Measurements from ENCODE around the gene SYNGR1.

GRCh38 chr22:39306456-39307361 lies 43.1 kb upstream of the SYNGR1 start:
- TF ChIP-seq CTCF (IDR thresholded peaks at IDR 0.05) (no peak), POLR2A (IDR thresholded peaks at IDR 0.05) (no peak), EP300 (IDR thresholded peaks at IDR 0.05) (no peak)
